SK-N-MC (cell line): ENCODE results near the gene MAML3.

Experiments used
- EZH2 ChIP-seq: fragments of 200-600 bp; sonication (generic); IDR thresholded peaks from one replicate; pipeline ENCODE4 v1.6.1; 2017; ENCODE audit warnings: antibody characterized with exemption
- POLR2AphosphoS5 ChIP-seq: IDR thresholded peaks from 2 replicates; pipeline ENCODE4 v1.6.1; 2012; ENCODE audit warnings: mild to moderate bottlenecking, low read depth, low read length, borderline replicate concordance

DNA sequence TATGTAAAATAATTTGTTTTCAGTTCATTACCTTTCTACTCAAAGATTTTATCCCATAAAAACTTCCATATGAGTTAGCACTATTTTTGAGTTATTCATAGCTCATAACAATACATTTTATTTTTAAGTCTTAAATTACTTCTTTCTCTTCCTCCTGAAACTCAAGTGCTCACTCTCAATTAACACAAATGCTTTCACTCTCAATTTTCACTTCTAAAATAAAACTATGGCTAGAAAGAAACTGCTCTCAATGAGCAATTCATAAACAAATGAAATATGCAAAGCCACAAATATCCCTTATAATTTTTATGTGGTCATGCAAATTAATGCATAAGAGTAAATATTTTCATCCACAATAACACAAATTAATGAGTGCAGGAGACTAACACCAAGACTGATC, 38.8 kb downstream of the MAML3 start:
- TF ChIP-seq POLR2AphosphoS5 (no peak), EZH2 (no peak)
